Measurements from ENCODE around the gene CZIB.

CZIB gene

GRCh38 chr1:53260631-53261247 lies 40.3 kb upstream of the CZIB start:
- TF ChIP-seq CTCF (IDR thresholded peaks at IDR 0.05) (no peak), ZFX (IDR thresholded peaks at IDR 0.05; ENCODE audit: borderline replicate concordance) (no peak)
- H3K27ac ChIP-seq = no peak overlapping the region

- no peak for TF ChIP-seq CTCF (IDR thresholded peaks at IDR 0.05)
- no peak for TF ChIP-seq ZFX (IDR thresholded peaks at IDR 0.05; ENCODE audit: borderline replicate concordance)
- no peak overlapping the region for H3K27ac ChIP-seq
Measured at GRCh38 chr1:53259932-53260331, 39.5 kb upstream of the CZIB start.

GRCh38 chr1:53258216-53258615 lies 37.8 kb upstream of the CZIB start:
- TF ChIP-seq ZFX (IDR thresholded peaks at IDR 0.05; ENCODE audit: borderline replicate concordance) (no peak), CTCF (IDR thresholded peaks at IDR 0.05) (no peak)
- no peak overlapping the region for H3K27ac ChIP-seq

- TF ChIP-seq CTCF (IDR thresholded peaks at IDR 0.05) (no peak), ZFX (IDR thresholded peaks at IDR 0.05; ENCODE audit: borderline replicate concordance) (no peak)
- H3K27ac ChIP-seq = no peak overlapping the region
Measured at GRCh38 chr1:53257454-53258081, 37.1 kb upstream of the CZIB start.

GRCh38 chr1:53256511-53257453 lies 36.3 kb upstream of the CZIB start:
- TF ChIP-seq CTCF (IDR thresholded peaks at IDR 0.05) (no peak), ZFX (IDR thresholded peaks at IDR 0.05; ENCODE audit: borderline replicate concordance) (no peak)
- no peak overlapping the region for H3K27ac ChIP-seq

- TF ChIP-seq ZFX (IDR thresholded peaks at IDR 0.05; ENCODE audit: borderline replicate concordance) (no peak), CTCF (IDR thresholded peaks at IDR 0.05) (no peak; the same call in 1 of the 2 replicates)
- no peak overlapping the region for H3K27ac ChIP-seq
Measured at GRCh38 chr1:53255031-53255430, 34.6 kb upstream of the CZIB start.

Measured in 22Rv1 (cell line).